GM18873 (cell line): ENCODE data around the gene KCNJ12.
"Not testable (repeated sequence)": the region's sequence is repeated elsewhere in the genome, so short reads cannot be mapped to it uniquely, and the experiment has no call there.

Source experiments
- ATAC-seq: cut with Tn5 transposase; IDR thresholded peaks from one replicate; pipeline ENCODE4 v1.9.1; 2021; ENCODE audit warnings: mild to moderate bottlenecking, moderate library complexity, moderate number of reproducible peaks; ENCODE audit not compliant: unreplicated experiment, low FRiP score

KCNJ12 gene

GRCh38 chr17:21436883-21437836 is 61.0 kb downstream of the KCNJ12 start:
- ATAC-seq = not testable (repeated sequence)

GRCh38 chr17:21438316-21439014 is 62.3 kb downstream of the KCNJ12 start:
- not testable (repeated sequence) for ATAC-seq

GRCh38 chr17:21439015-21439336 is 62.8 kb downstream of the KCNJ12 start:
- not testable (repeated sequence) for ATAC-seq

- no peak for ATAC-seq
These were observed 69.0 kb downstream of the KCNJ12 start for GRCh38 chr17:21445091-21445650.

- ATAC-seq = not testable (repeated sequence)
These were observed 71.4 kb downstream of the KCNJ12 start for GRCh38 chr17:21447552-21447951.

GRCh38 chr17:21449891-21450290 is 73.7 kb downstream of the KCNJ12 start:
- ATAC-seq = not testable (repeated sequence)

GRCh38 chr17:21451975-21452374 is 75.8 kb downstream of the KCNJ12 start:
- no peak for ATAC-seq

- ATAC-seq = no peak
These were observed 76.4 kb downstream of the KCNJ12 start for GRCh38 chr17:21452377-21453143.

- ATAC-seq = no peak
These were observed 77.2 kb downstream of the KCNJ12 start for GRCh38 chr17:21453144-21453898.

GRCh38 chr17:21454006-21454405 is 77.8 kb downstream of the KCNJ12 start:
- not testable (repeated sequence) for ATAC-seq

GRCh38 chr17:21454441-21454840 is 78.3 kb downstream of the KCNJ12 start:
- ATAC-seq = no peak

- no peak for ATAC-seq
These were observed 79.6 kb downstream of the KCNJ12 start for GRCh38 chr17:21455761-21456160.

- ATAC-seq = not testable (repeated sequence)
These were observed 80.3 kb downstream of the KCNJ12 start for GRCh38 chr17:21456449-21456848.

GRCh38 chr17:21457051-21458026 is 81.2 kb downstream of the KCNJ12 start:
- no peak for ATAC-seq

GRCh38 chr17:21458054-21458453 is 81.9 kb downstream of the KCNJ12 start:
- ATAC-seq = no peak

- ATAC-seq = no peak
These were observed 83.4 kb downstream of the KCNJ12 start for GRCh38 chr17:21459536-21459935.

- ATAC-seq = no peak
These were observed 84.2 kb downstream of the KCNJ12 start for GRCh38 chr17:21460358-21460757.

- ATAC-seq = no peak
These were observed 86.1 kb downstream of the KCNJ12 start for GRCh38 chr17:21462237-21462636.

- no peak for ATAC-seq
These were observed 87.1 kb downstream of the KCNJ12 start for GRCh38 chr17:21463204-21463661.
